GM23338 (cell line): ENCODE data around the gene SRPRA.

ENCODE experiments used
- CREB1 ChIP-seq: fragments of 250-450 bp; sonication (Bioruptor Pico); IDR thresholded peaks from 2 replicates; pipeline ENCODE4 v1.5.0; 2020; ENCODE audit warnings: low read depth, mild to moderate bottlenecking, moderate library complexity
- CTCF ChIP-seq, 2 experiments: fragments of 200-600 bp in 1 of 2; sonication (generic) in 1 of 2; conservative IDR thresholded peaks; 2 replicates each; pipeline versions ENCODE4 v1.5.1 to v1.6.1; 2016 to 2017; ENCODE audit warnings: antibody characterized with exemption in 2 of 2, low read depth in 2 of 2, mild to moderate bottlenecking in 2 of 2, moderate library complexity in 1 of 2
- ETS1 ChIP-seq: IDR thresholded peaks from 2 replicates; pipeline ENCODE4 v1.6.1; 2016; ENCODE audit warnings: antibody characterized with exemption
- EZH2 ChIP-seq: fragments of 200-600 bp; sonication (generic); IDR thresholded peaks from one replicate; pipeline ENCODE4 v1.8.0; 2017; ENCODE audit warnings: antibody characterized with exemption, mild to moderate bottlenecking, low read depth; ENCODE audit not compliant: unreplicated experiment
- EZH2phosphoT487 ChIP-seq: fragments of 200-600 bp; sonication (generic); IDR thresholded peaks from one replicate; pipeline ENCODE4 v1.8.1; 2018; ENCODE audit warnings: antibody characterized with exemption; ENCODE audit not compliant: unreplicated experiment
- JUNB ChIP-seq: IDR thresholded peaks from one replicate; pipeline ENCODE4 v1.6.1; 2016; ENCODE audit warnings: antibody characterized with exemption; ENCODE audit not compliant: unreplicated experiment
- NANOG ChIP-seq: IDR thresholded peaks from 2 replicates; pipeline ENCODE4 v1.6.1; 2016; ENCODE audit warnings: antibody characterized with exemption, borderline replicate concordance
- POLR2AphosphoS5 ChIP-seq: IDR thresholded peaks from 2 replicates; pipeline ENCODE4 v1.6.1; 2016; ENCODE audit warnings: antibody characterized with exemption, low read depth
- REST ChIP-seq: IDR thresholded peaks from one replicate; pipeline ENCODE4 v1.6.1; 2018; ENCODE audit warnings: antibody characterized with exemption; ENCODE audit not compliant: unreplicated experiment
- STAT1 ChIP-seq: IDR thresholded peaks from one replicate; pipeline ENCODE4 v1.6.1; 2016; ENCODE audit warnings: antibody characterized with exemption; ENCODE audit not compliant: unreplicated experiment
- ZNF114 ChIP-seq: fragments of 250-450 bp; sonication (Bioruptor Pico); IDR thresholded peaks from 2 replicates; pipeline ENCODE4 v1.5.0; 2020; ENCODE audit warnings: mild to moderate bottlenecking, moderate library complexity
- ZNF331 ChIP-seq: fragments of 250-450 bp; sonication (Bioruptor Pico); IDR thresholded peaks from 2 replicates; pipeline ENCODE4 v1.5.0; 2020; ENCODE audit warnings: low read depth, mild to moderate bottlenecking, moderate library complexity

GRCh38 chr11:126254819-126255218 lies 13.9 kb downstream of the SRPRA start:
- TF ChIP-seq CTCF (conservative IDR thresholded peaks at IDR 0.05; ENCODE audit: low read depth in 2 of 2) (no peak), ETS1 (no peak), EZH2 (no peak), POLR2AphosphoS5 (no peak), REST (no peak), EZH2phosphoT487 (no peak), CREB1 (no peak), STAT1 (no peak), ZNF331 (CRISPR knock-in tag) (no peak), JUNB (no peak), NANOG (no peak), ZNF114 (CRISPR knock-in tag) (no peak)
